Measurements from ENCODE around the gene EIF4B. TPM values are rescaled to one million over a fixed set of nuclear protein-coding genes. Genes with fewer than 3 reads are reported as not detected.

EIF4B gene
- total and polyA plus RNA-seq, 2 of the 13 experiments (the other 11 are each of a cell fraction or from before 2014, with no cell fraction given): 416 to 548 TPM

- no peak; the same call in 1 of the 2 replicates for TF ChIP-seq HMGXB3 (CRISPR knock-in tag; IDR thresholded peaks at IDR 0.05; ENCODE audit: borderline replicate concordance)
- no peak for TF ChIP-seq RNF2 (conservative IDR thresholded peaks at IDR 0.05; ENCODE audit: low read depth)
- TF ChIP-seq ZNF704 (CRISPR knock-in tag; IDR thresholded peaks at IDR 0.05; ENCODE audit: borderline replicate concordance): no peak
- TF ChIP-seq NFE2 (CRISPR knock-in tag; IDR thresholded peaks at IDR 0.05): peak; percentile 73
- peak; percentile 11; the same call in 1 of the 2 replicates for TF ChIP-seq ZNF331 (CRISPR knock-in tag; IDR thresholded peaks at IDR 0.05)
- TF ChIP-seq ZNF776 (CRISPR knock-in tag; IDR thresholded peaks at IDR 0.05): no peak
- no peak for TF ChIP-seq GLMP (CRISPR knock-in tag; IDR thresholded peaks at IDR 0.05; ENCODE audit: borderline replicate concordance)
- TF ChIP-seq ZBTB14 (CRISPR knock-in tag; IDR thresholded peaks at IDR 0.05): no peak
- no peak for TF ChIP-seq NPAS2 (CRISPR knock-in tag; IDR thresholded peaks at IDR 0.05; ENCODE audit: borderline replicate concordance)
- TF ChIP-seq IKZF4 (CRISPR knock-in tag; IDR thresholded peaks at IDR 0.05; ENCODE audit: borderline replicate concordance, low read depth, not compliant biosample characterization): no peak
- no peak for TF ChIP-seq KDM4B (CRISPR knock-in tag; IDR thresholded peaks at IDR 0.05)
- no peak for TF ChIP-seq ZNF3 (CRISPR knock-in tag; IDR thresholded peaks at IDR 0.05)
- peak; percentile 91 for TF ChIP-seq MAFF (IDR thresholded peaks at IDR 0.05; ENCODE audit: low read depth, low read length)
- TF ChIP-seq ZNF20 (CRISPR knock-in tag; IDR thresholded peaks at IDR 0.05): 0 out of 2 replicates have a peak, but pooled peaks have one; percentile 68
- TF ChIP-seq ZSCAN12 (CRISPR knock-in tag; IDR thresholded peaks at IDR 0.05): peak; percentile 30; the same call in 1 of the 2 replicates
- TF ChIP-seq ZNF354B (CRISPR knock-in tag; IDR thresholded peaks at IDR 0.05): no peak
- peak; percentile 91 for TF ChIP-seq SOX5 (CRISPR knock-in tag; IDR thresholded peaks at IDR 0.05; ENCODE audit: borderline replicate concordance)
- TF ChIP-seq ZNF329 (CRISPR knock-in tag; IDR thresholded peaks at IDR 0.05; ENCODE audit: low read depth): no peak
- TF ChIP-seq POLR2G (IDR thresholded peaks at IDR 0.05; ENCODE audit: low read depth, low read length): peak; percentile 78
- no peak for TF ChIP-seq MLX (CRISPR knock-in tag; IDR thresholded peaks at IDR 0.05)
- TF ChIP-seq NRL (CRISPR knock-in tag; IDR thresholded peaks at IDR 0.05; ENCODE audit: borderline replicate concordance): no peak
Measured at GRCh38 chr12:52992699-52993557, 13.3 kb upstream of the EIF4B start (continued).
